ENCODE measurements around the gene WDPCP. TPM values are rescaled to one million over a fixed set of nuclear protein-coding genes. Genes with fewer than 3 reads are reported as not detected.

The WDPCP gene
- total and polyA plus RNA-seq, 10 of the 15 experiments (the other 5 are each of a cell fraction or from before 2014, with no cell fraction given), result 2.1 to 7.9 (median 4.6) TPM

DNA sequence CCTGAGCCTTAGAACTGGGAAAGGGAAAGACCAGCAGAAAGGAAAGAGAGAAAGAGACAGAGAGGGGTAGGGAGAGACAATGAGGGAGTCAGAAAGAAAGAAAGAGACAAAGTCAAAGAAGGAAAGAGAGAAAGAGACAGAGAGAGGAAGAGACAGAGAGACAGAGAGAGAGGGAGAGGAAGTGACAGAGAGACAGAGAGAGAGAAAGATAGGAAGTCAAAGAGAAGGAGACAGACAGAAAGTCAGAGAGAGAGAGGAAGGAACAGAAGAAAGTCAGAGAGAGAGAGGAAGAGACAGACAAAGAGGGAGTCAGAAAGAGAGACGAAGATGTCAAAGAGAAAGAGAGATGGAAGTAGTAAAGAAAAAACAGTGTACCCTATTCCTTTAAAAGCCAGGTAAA is 261.8 kb downstream of the WDPCP start:
- WGBS (ENCODE audit: insufficient coverage, insufficient replicate concordance, low lambda C conversion rate, missing lambda C conversion rate), result 0% methylated on average over 1 of the region's 1 CpG
- H3K9ac ChIP-seq (ENCODE audit: control insufficient read depth, insufficient read depth, low read length), result no peak overlapping the region
- ChIA-PET CTCF (no interaction called here), SMC1A (ENCODE audit: uncharacterized antibody, unreplicated experiment) (no interaction called here), RAD21 (ENCODE audit: unreplicated experiment) (no interaction called here), POLR2A (no interaction called here)
- H3K4me2 ChIP-seq (ENCODE audit: control insufficient read depth, insufficient read depth), result no peak overlapping the region
- in situ Hi-C loops (cut with MboI) (no loop called here), intact Hi-C loops (cut with micrococcal nuclease; ENCODE audit: unreplicated experiment) (no loop called here)
- no peaks in the 10 kb centered on the region for H4K20me1 ChIP-seq (ENCODE audit: control insufficient read depth, insufficient read depth)
- TF ChIP-seq KAT2A (conservative IDR thresholded peaks at IDR 0.05; ENCODE audit: control insufficient read depth, low read depth, low read length), result no peak
- TF ChIP-seq, protein P1, sequence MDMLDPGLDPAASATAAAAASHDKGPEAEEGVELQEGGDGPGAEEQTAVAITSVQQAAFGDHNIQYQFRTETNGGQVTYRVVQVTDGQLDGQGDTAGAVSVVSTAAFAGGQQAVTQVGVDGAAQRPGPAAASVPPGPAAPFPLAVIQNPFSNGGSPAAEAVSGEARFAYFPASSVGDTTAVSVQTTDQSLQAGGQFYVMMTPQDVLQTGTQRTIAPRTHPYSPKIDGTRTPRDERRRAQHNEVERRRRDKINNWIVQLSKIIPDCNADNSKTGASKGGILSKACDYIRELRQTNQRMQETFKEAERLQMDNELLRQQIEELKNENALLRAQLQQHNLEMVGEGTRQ (IDR thresholded peaks at IDR 0.05; ENCODE audit: borderline replicate concordance, low read depth, low read length), result no peak
- TF ChIP-seq CBX3 (IDR thresholded peaks at IDR 0.05; ENCODE audit: borderline replicate concordance, low read depth), result no peak
- TF ChIP-seq SREBF1 (IDR thresholded peaks at IDR 0.05; ENCODE audit: low read length), result no peak
- TF ChIP-seq, protein P2, sequence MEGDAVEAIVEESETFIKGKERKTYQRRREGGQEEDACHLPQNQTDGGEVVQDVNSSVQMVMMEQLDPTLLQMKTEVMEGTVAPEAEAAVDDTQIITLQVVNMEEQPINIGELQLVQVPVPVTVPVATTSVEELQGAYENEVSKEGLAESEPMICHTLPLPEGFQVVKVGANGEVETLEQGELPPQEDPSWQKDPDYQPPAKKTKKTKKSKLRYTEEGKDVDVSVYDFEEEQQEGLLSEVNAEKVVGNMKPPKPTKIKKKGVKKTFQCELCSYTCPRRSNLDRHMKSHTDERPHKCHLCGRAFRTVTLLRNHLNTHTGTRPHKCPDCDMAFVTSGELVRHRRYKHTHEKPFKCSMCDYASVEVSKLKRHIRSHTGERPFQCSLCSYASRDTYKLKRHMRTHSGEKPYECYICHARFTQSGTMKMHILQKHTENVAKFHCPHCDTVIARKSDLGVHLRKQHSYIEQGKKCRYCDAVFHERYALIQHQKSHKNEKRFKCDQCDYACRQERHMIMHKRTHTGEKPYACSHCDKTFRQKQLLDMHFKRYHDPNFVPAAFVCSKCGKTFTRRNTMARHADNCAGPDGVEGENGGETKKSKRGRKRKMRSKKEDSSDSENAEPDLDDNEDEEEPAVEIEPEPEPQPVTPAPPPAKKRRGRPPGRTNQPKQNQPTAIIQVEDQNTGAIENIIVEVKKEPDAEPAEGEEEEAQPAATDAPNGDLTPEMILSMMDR (IDR thresholded peaks at IDR 0.05 in 2 of 3, conservative IDR thresholded peaks at IDR 0.05 in 1 of 3; ENCODE audit: control insufficient read depth in 2 of 3, extremely low read depth in 1 of 3, insufficient read depth in 1 of 3, low read depth in 3 of 3, low read length in 3 of 3), result no peak
- TF ChIP-seq, protein P3, sequence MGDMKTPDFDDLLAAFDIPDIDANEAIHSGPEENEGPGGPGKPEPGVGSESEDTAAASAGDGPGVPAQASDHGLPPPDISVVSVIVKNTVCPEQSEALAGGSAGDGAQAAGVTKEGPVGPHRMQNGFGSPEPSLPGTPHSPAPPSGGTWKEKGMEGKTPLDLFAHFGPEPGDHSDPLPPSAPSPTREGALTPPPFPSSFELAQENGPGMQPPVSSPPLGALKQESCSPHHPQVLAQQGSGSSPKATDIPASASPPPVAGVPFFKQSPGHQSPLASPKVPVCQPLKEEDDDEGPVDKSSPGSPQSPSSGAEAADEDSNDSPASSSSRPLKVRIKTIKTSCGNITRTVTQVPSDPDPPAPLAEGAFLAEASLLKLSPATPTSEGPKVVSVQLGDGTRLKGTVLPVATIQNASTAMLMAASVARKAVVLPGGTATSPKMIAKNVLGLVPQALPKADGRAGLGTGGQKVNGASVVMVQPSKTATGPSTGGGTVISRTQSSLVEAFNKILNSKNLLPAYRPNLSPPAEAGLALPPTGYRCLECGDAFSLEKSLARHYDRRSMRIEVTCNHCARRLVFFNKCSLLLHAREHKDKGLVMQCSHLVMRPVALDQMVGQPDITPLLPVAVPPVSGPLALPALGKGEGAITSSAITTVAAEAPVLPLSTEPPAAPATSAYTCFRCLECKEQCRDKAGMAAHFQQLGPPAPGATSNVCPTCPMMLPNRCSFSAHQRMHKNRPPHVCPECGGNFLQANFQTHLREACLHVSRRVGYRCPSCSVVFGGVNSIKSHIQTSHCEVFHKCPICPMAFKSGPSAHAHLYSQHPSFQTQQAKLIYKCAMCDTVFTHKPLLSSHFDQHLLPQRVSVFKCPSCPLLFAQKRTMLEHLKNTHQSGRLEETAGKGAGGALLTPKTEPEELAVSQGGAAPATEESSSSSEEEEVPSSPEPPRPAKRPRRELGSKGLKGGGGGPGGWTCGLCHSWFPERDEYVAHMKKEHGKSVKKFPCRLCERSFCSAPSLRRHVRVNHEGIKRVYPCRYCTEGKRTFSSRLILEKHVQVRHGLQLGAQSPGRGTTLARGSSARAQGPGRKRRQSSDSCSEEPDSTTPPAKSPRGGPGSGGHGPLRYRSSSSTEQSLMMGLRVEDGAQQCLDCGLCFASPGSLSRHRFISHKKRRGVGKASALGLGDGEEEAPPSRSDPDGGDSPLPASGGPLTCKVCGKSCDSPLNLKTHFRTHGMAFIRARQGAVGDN (IDR thresholded peaks at IDR 0.05), result no peak
- no peak for TF ChIP-seq BACH1 (IDR thresholded peaks at IDR 0.05; ENCODE audit: borderline replicate concordance)
- TF ChIP-seq STAT3 (IDR thresholded peaks at IDR 0.05; ENCODE audit: low read depth, low read length), result no peak
- TF ChIP-seq, protein P4, sequence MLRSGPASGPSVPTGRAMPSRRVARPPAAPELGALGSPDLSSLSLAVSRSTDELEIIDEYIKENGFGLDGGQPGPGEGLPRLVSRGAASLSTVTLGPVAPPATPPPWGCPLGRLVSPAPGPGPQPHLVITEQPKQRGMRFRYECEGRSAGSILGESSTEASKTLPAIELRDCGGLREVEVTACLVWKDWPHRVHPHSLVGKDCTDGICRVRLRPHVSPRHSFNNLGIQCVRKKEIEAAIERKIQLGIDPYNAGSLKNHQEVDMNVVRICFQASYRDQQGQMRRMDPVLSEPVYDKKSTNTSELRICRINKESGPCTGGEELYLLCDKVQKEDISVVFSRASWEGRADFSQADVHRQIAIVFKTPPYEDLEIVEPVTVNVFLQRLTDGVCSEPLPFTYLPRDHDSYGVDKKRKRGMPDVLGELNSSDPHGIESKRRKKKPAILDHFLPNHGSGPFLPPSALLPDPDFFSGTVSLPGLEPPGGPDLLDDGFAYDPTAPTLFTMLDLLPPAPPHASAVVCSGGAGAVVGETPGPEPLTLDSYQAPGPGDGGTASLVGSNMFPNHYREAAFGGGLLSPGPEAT (IDR thresholded peaks at IDR 0.05; ENCODE audit: low read depth), result no peak
- no peak for TF ChIP-seq RUNX3 (IDR thresholded peaks at IDR 0.05; ENCODE audit: low read length)
- TF ChIP-seq RELA (IDR thresholded peaks at IDR 0.05; ENCODE audit: borderline replicate concordance, partially characterized antibody), result no peak
- TF ChIP-seq ZNF384 (IDR thresholded peaks at IDR 0.05; ENCODE audit: borderline replicate concordance, low read depth, low read length), result no peak
- TF ChIP-seq NFXL1 (IDR thresholded peaks at IDR 0.05; ENCODE audit: borderline replicate concordance), result no peak
- no peak overlapping the region for H3K4me3 ChIP-seq
- no peaks in the 10 kb centered on the region for H3K36me3 ChIP-seq (ENCODE audit: control insufficient read depth in 2 of 2, insufficient read depth in 2 of 2, low read length in 1 of 2)
- ATAC-seq (no peak), FAIRE-seq (no peak), DNase-seq (ENCODE audit: low read depth, low spot score) (no peak)
- no peaks in the 10 kb centered on the region for H3K4me1 ChIP-seq (ENCODE audit: control insufficient read depth, insufficient read depth, low read length)
- H3K9me3 ChIP-seq (replicated peaks; ENCODE audit: control insufficient read depth, insufficient read depth, low read length), result no peaks in the 10 kb centered on the region; the same call in 2 of the 3 replicates
- no peak overlapping the region for H3K27ac ChIP-seq (ENCODE audit: control insufficient read depth, insufficient read depth)
- no TSS peak for BruUV-seq (replicated peaks)
- H3K79me2 ChIP-seq (ENCODE audit: control insufficient read depth, insufficient read depth, low read length), result no peaks in the 10 kb centered on the region
- no peaks in the 10 kb centered on the region for H3K27me3 ChIP-seq (replicated peaks in 1 of 2; ENCODE audit: control insufficient read depth in 2 of 2, insufficient read depth in 2 of 2, low read length in 1 of 2)
- no peak overlapping the region for H2AFZ ChIP-seq (ENCODE audit: control insufficient read depth, low read depth, low read length)
